Measurements from ENCODE around the gene PCSK7.
"Not testable (repeated sequence)": the region's sequence is repeated elsewhere in the genome, so short reads cannot be mapped to it uniquely, and the experiment has no call there.

Gene PCSK7

DNA sequence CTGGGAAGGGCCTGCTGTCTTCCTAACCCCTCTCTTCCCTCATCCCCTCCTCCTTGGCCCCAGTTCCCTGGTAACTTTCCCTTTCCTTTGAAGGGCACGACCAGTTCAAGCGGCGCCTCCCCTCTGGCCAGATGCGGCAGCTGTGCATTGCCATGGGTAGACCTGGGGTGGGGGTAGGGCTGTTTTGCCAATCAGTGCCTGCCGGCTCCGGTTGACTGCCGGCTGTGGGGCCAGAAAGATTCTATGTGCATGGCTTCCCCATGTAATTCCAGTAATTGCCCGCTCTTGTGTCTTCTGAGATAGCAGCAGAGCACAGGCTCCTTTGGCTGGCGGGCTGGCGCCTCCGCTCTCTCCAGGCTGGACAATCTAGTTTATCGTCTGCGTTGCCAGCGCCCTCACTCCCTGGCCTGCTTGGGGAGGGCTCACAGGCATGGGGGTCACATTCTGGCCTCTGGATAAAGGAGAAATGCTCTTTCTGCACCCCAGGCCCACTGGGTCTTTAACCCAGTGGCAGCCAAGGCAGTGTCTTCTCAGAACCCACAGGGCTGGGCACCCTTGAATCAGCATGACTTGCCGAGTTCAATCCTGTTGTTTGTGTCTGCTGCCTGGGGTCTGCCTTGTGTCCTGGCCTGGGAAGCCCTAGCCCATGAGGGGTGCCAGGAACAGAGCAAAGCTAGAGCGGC, 43.9 kb downstream of the PCSK7 start:
- H3K4me1 ChIP-seq (ENCODE audit: control insufficient read depth, insufficient read depth, low read length) = no peaks in the 10 kb centered on the region
- H3K27ac ChIP-seq (ENCODE audit: low read depth, low read length) = no peak overlapping the region
- H3K9ac ChIP-seq (ENCODE audit: low read length) = no peak overlapping the region
- H3K36me3 ChIP-seq (ENCODE audit: control insufficient read depth, insufficient read depth, low read length) = peaks cover 33% of the 10 kb centered on the region
- H3K27me3 ChIP-seq (ENCODE audit: control insufficient read depth, insufficient read depth, low read length) = no peaks in the 10 kb centered on the region
- no peak overlapping the region for H3K4me3 ChIP-seq (ENCODE audit: low read length)

- Histone ChIP-seq H3K4me1 (ENCODE audit: control insufficient read depth, insufficient read depth, low read length) (no peaks in the 10 kb centered on the region), H3K27me3 (ENCODE audit: control insufficient read depth, insufficient read depth, low read length) (no peaks in the 10 kb centered on the region), H3K9ac (ENCODE audit: low read length) (no peak overlapping the region), H3K4me3 (ENCODE audit: low read length) (no peak overlapping the region), H3K36me3 (ENCODE audit: control insufficient read depth, insufficient read depth, low read length) (peaks cover 36% of the 10 kb centered on the region), H3K27ac (ENCODE audit: low read depth, low read length) (no peak overlapping the region)
Measured at GRCh38 chr11:117187428-117187798, 44.5 kb downstream of the PCSK7 start.

GRCh38 chr11:117187007-117187406, 44.9 kb downstream of the PCSK7 start:
- H3K4me3 ChIP-seq (ENCODE audit: low read length) = no peak overlapping the region
- H3K27me3 ChIP-seq (ENCODE audit: control insufficient read depth, insufficient read depth, low read length) = no peaks in the 10 kb centered on the region
- H3K36me3 ChIP-seq (ENCODE audit: control insufficient read depth, insufficient read depth, low read length) = peaks cover 40% of the 10 kb centered on the region
- no peak overlapping the region for H3K27ac ChIP-seq (ENCODE audit: low read depth, low read length)
- H3K4me1 ChIP-seq (ENCODE audit: control insufficient read depth, insufficient read depth, low read length) = no peaks in the 10 kb centered on the region
- H3K9ac ChIP-seq (ENCODE audit: low read length) = no peak overlapping the region

- no peak overlapping the region for H3K4me3 ChIP-seq (ENCODE audit: low read length)
- peaks cover 2% of the 10 kb centered on the region for H3K4me1 ChIP-seq (ENCODE audit: control insufficient read depth, insufficient read depth, low read length)
- no peak overlapping the region for H3K27ac ChIP-seq (ENCODE audit: low read depth, low read length)
- H3K9ac ChIP-seq (ENCODE audit: low read length) = no peak overlapping the region
- no peaks in the 10 kb centered on the region for H3K27me3 ChIP-seq (ENCODE audit: control insufficient read depth, insufficient read depth, low read length)
- peaks cover 42% of the 10 kb centered on the region for H3K36me3 ChIP-seq (ENCODE audit: control insufficient read depth, insufficient read depth, low read length)
Measured at GRCh38 chr11:117186431-117186761, 45.5 kb downstream of the PCSK7 start.

GRCh38 chr11:117185736-117186430, 46.0 kb downstream of the PCSK7 start:
- H3K36me3 ChIP-seq (ENCODE audit: control insufficient read depth, insufficient read depth, low read length) = peaks cover 42% of the 10 kb centered on the region
- no peaks in the 10 kb centered on the region for H3K27me3 ChIP-seq (ENCODE audit: control insufficient read depth, insufficient read depth, low read length)
- no peak overlapping the region for H3K27ac ChIP-seq (ENCODE audit: low read depth, low read length)
- H3K4me1 ChIP-seq (ENCODE audit: control insufficient read depth, insufficient read depth, low read length) = peaks cover 5% of the 10 kb centered on the region
- no peak overlapping the region for H3K4me3 ChIP-seq (ENCODE audit: low read length)
- H3K9ac ChIP-seq (ENCODE audit: low read length) = no peak overlapping the region

GRCh38 chr11:117183724-117184349, 48.0 kb downstream of the PCSK7 start:
- Histone ChIP-seq H3K4me1 (ENCODE audit: control insufficient read depth, insufficient read depth, low read length) (peaks cover 18% of the 10 kb centered on the region), H3K36me3 (ENCODE audit: control insufficient read depth, insufficient read depth, low read length) (peaks cover 31% of the 10 kb centered on the region), H3K4me3 (ENCODE audit: low read length) (no peak overlapping the region), H3K27ac (ENCODE audit: low read depth, low read length) (no peak overlapping the region), H3K27me3 (ENCODE audit: control insufficient read depth, insufficient read depth, low read length) (no peaks in the 10 kb centered on the region), H3K9ac (ENCODE audit: low read length) (no peak overlapping the region)

- Histone ChIP-seq H3K36me3 (ENCODE audit: control insufficient read depth, insufficient read depth, low read length) (peaks cover 27% of the 10 kb centered on the region), H3K4me1 (ENCODE audit: control insufficient read depth, insufficient read depth, low read length) (peaks cover 20% of the 10 kb centered on the region)
- H3K4me3 ChIP-seq (ENCODE audit: low read length); H3K27me3 ChIP-seq (ENCODE audit: control insufficient read depth, insufficient read depth, low read length); H3K9ac ChIP-seq (ENCODE audit: low read length); H3K27ac ChIP-seq (ENCODE audit: low read depth, low read length): not testable (repeated sequence)
Measured at GRCh38 chr11:117183178-117183577, 48.7 kb downstream of the PCSK7 start.

DNA sequence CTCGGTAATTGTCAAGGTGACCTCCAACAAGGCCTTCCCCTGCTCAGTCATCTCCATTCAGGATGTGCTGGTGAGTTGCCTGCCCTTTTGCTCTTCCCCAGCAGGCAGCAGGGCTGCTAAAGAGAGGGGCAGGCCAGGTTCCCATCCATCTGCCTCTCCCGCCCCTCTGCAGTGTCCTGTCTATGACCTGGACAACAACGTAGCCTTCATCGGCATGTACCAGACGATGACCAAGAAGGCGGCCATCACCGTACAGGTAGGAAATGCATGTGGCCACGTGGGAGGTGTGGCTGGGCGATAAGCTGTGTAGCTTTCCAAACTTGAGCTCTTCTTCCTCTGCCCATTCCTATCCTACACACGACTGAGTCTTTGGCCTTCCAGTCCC, 49.3 kb downstream of the PCSK7 start:
- Histone ChIP-seq H3K4me1 (ENCODE audit: control insufficient read depth, insufficient read depth, low read length) (peaks cover 23% of the 10 kb centered on the region), H3K27ac (ENCODE audit: low read depth, low read length) (no peak overlapping the region), H3K36me3 (ENCODE audit: control insufficient read depth, insufficient read depth, low read length) (peaks cover 26% of the 10 kb centered on the region), H3K27me3 (ENCODE audit: control insufficient read depth, insufficient read depth, low read length) (no peaks in the 10 kb centered on the region), H3K9ac (ENCODE audit: low read length) (no peak overlapping the region), H3K4me3 (ENCODE audit: low read length) (no peak overlapping the region)

GRCh38 chr11:117181586-117182550, 50.0 kb downstream of the PCSK7 start:
- Histone ChIP-seq H3K27ac (ENCODE audit: low read depth, low read length) (no peak overlapping the region), H3K4me3 (ENCODE audit: low read length) (no peak overlapping the region), H3K9ac (ENCODE audit: low read length) (no peak overlapping the region), H3K4me1 (ENCODE audit: control insufficient read depth, insufficient read depth, low read length) (peaks cover 23% of the 10 kb centered on the region), H3K27me3 (ENCODE audit: control insufficient read depth, insufficient read depth, low read length) (no peaks in the 10 kb centered on the region), H3K36me3 (ENCODE audit: control insufficient read depth, insufficient read depth, low read length) (peaks cover 19% of the 10 kb centered on the region)

GRCh38 chr11:117180661-117181585, 51.0 kb downstream of the PCSK7 start:
- H3K4me1 ChIP-seq (ENCODE audit: control insufficient read depth, insufficient read depth, low read length) = peaks cover 23% of the 10 kb centered on the region
- peak overlapping the region; percentile 55 for H3K4me3 ChIP-seq (ENCODE audit: low read length)

DNA sequence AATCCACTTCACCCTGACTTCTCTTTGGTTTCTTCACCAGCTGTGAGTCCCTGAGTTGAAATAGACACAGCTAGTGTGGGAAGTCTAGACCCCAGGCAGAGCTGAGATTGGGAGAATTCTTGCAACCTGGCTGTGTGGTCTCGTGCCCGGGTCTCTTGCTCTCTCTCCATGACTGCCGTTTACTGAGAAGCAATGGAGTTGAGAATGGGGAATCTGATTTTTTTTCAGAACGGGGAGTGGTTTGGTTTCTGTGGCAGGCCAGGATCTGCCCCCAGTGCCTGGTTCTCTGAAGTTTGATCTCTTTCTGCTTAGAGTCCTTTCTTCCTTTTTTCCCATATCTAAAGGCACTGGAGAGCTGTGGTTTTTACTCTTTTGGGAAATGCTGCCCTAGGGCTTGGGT, 51.9 kb downstream of the PCSK7 start:
- Histone ChIP-seq H3K27me3 (ENCODE audit: control insufficient read depth, insufficient read depth, low read length) (no peaks in the 10 kb centered on the region), H3K27ac (ENCODE audit: low read depth, low read length) (peak overlapping the region; percentile 94), H3K4me3 (ENCODE audit: low read length) (peak overlapping the region; percentile 92), H3K4me1 (ENCODE audit: control insufficient read depth, insufficient read depth, low read length) (peaks cover 23% of the 10 kb centered on the region), H3K9ac (ENCODE audit: low read length) (no peak overlapping the region), H3K36me3 (ENCODE audit: control insufficient read depth, insufficient read depth, low read length) (peaks cover 14% of the 10 kb centered on the region)

More at GRCh38 chr11:117180661-117181585, 51.0 kb downstream of the PCSK7 start:
- peaks cover 16% of the 10 kb centered on the region for H3K36me3 ChIP-seq (ENCODE audit: control insufficient read depth, insufficient read depth, low read length)
- H3K27ac ChIP-seq (ENCODE audit: low read depth, low read length) = no peak overlapping the region
- no peak overlapping the region for H3K9ac ChIP-seq (ENCODE audit: low read length)
- H3K27me3 ChIP-seq (ENCODE audit: control insufficient read depth, insufficient read depth, low read length) = no peaks in the 10 kb centered on the region

Data from rectal smooth muscle tissue (tissue), 1 donor.